Muscle layer of colon (tissue), 2 donors: ENCODE data around the gene CBFA2T2.
"Not testable (repeated sequence)": the region's sequence is repeated elsewhere in the genome, so short reads cannot be mapped to it uniquely, and the experiment has no call there.

Source experiments
- H3K27ac ChIP-seq: one replicate; pipeline ENCODE4 v1.7.0; 2013; ENCODE audit warnings: low read depth, mild to moderate bottlenecking, low read length, moderate library complexity
- H3K27me3 ChIP-seq, 2 donors: one replicate each; pipeline ENCODE4 v1.7.0; 2013; ENCODE audit warnings: low read length in 2 of 2, mild to moderate bottlenecking in 2 of 2; ENCODE audit not compliant: insufficient read depth in 2 of 2, control insufficient read depth in 1 of 2
- H3K36me3 ChIP-seq: one replicate; pipeline ENCODE4 v1.7.0; 2013; ENCODE audit warnings: mild to moderate bottlenecking, low read length; ENCODE audit not compliant: insufficient read depth
- H3K4me1 ChIP-seq: one replicate; pipeline ENCODE4 v1.7.0; 2013; ENCODE audit warnings: mild to moderate bottlenecking, low read length; ENCODE audit not compliant: insufficient read depth
- H3K4me3 ChIP-seq, 2 donors: one replicate each; pipeline ENCODE4 v1.7.0; 2013; ENCODE audit warnings: low read length in 2 of 2, low read depth in 1 of 2, mild to moderate bottlenecking in 1 of 2, moderate library complexity in 1 of 2
- H3K9ac ChIP-seq: one replicate; pipeline ENCODE4 v1.7.0; 2013; ENCODE audit warnings: low read length
- H3K9me3 ChIP-seq: one replicate; pipeline ENCODE4 v1.7.0; 2013; ENCODE audit warnings: mild to moderate bottlenecking, low read length
- donor health status: abdominal sarcoma.
- donor health status: Adenocarcinoma of cecum.

Gene CBFA2T2

DNA sequence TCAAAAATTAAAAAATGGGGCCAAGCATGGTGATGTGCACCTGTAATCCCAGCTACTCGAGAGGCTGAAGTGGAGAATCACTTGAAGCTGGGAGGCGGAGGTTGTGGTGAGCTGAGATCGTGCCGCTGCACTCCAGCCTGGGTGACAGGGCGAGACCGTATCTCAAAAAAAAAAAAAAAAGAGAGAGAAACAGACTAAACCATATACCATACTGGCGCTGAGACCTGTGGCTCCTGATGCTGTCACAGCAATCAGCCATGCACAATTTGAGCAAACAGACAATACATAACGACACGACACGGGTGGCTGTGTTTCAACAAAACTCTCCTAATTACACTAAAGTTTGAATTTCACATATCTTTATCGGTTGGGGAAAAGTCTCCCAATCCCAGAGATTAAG lies 14.9 kb upstream of the CBFA2T2 start:
- H3K9me3 ChIP-seq, result no peaks in the 10 kb centered on the region
- H3K4me3 ChIP-seq, result no peak overlapping the region
- no peak overlapping the region for H3K27ac ChIP-seq
- H3K9ac ChIP-seq, result no peak overlapping the region
- H3K4me1 ChIP-seq, result no peaks in the 10 kb centered on the region
- no peaks in the 10 kb centered on the region for H3K36me3 ChIP-seq
- no peaks in the 10 kb centered on the region for H3K27me3 ChIP-seq

DNA sequence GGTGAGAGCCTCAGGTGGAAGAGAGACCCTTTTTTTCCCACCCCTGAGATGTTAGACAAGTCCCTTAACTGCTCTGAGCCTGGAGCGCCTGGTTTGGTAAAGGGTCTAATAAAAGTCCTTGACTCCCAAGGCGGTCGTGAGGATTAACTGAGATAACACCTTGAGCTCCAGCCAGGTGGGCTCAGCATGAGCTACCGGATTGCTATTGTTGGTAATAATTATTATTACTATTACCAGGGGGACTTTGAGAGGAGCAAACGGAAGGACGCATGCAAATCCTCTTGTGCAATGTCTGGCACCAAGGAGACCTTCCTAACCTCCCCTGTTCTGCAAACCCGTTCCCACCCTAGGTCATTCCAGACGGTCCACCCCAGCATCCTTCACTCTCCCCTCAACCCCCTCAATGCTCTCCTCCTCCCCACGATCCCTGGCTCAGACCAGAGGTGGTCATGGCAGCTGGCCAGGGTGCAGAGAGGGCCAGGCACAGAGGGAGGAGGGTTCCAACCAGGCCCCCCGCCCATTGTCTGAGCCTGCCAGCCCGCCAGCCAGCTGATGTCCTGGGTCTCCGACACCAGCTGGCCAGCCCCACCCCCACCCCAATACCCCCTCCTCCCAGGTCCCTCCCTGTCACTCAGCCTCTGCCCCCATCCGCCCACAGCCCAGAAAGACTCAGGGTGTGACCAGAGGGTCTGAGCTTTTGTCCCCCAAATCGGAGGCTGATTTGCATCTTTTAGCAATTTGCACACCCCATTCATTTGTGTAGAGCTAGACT lies 14.3 kb upstream of the CBFA2T2 start:
- H3K27ac ChIP-seq, result no peak overlapping the region
- H3K9ac ChIP-seq, result no peak overlapping the region
- H3K27me3 ChIP-seq, result no peaks in the 10 kb centered on the region
- no peak overlapping the region for H3K4me3 ChIP-seq
- H3K36me3 ChIP-seq, result no peaks in the 10 kb centered on the region
- no peaks in the 10 kb centered on the region for H3K9me3 ChIP-seq
- no peaks in the 10 kb centered on the region for H3K4me1 ChIP-seq

DNA sequence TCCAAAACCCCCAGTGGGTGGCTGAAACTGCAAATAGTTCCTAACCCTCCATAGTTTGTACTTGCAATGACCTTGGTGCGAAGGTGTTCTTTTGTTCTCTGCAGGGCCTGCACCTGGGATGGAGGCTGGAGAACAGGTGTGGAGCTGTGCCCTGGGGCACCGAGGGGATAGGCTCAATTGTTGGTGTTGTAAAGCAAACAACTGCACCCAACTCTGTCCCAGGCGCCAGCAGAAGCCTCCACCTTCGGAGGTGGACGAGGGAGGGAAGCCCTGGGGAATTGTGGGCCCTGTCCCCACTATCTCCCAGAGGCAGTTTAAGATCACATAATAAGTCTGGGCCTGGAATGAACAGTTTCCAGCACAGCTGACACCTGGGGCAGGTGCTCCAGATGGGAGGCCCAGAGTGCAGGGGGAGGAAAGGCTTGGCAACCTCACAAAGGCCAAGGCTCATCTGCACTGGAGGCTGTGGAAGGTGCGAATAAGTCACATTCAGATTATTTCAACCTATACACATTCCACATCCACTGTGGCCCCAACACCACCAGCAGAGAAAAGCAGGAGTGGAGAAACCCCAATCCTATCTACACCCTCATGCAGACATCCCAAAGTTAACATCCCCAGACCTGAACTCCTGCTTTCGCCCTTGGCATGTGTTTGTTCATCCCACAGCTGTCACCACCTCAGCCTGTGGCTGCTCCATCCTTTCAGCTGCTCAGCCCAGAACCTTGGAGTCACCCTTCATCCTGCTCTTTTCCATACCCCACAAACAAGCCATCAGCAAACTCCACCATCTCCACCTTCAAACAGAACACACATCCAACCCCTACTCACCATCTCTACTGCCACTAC lies 12.3 kb upstream of the CBFA2T2 start:
- Histone ChIP-seq H3K27me3 (no peaks in the 10 kb centered on the region), H3K27ac (no peak overlapping the region)

DNA sequence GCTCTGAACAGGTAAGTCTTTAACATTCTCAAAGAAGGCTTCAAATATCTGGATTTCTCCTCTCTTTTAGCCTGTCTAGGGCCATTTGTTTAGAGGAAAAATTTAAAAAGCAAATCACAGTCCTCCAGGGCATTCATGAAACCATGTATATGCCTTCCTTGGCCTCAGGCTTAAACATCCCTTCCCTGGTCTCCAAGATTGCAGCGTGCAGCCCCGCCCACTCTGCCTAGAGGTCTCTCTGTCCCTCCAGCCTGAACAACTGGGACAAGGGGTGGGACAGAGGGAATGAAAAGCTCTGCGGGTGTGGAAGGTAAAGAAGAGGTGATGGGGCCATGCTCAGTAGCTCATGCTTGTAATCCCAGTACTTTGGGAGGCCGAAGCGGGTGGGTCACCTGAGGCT lies 9.8 kb upstream of the CBFA2T2 start:
- Histone ChIP-seq H3K9me3 (no peaks in the 10 kb centered on the region), H3K27me3 (no peaks in the 10 kb centered on the region), H3K36me3 (no peaks in the 10 kb centered on the region), H3K9ac (no peak overlapping the region), H3K4me3 (no peak overlapping the region), H3K27ac (no peak overlapping the region), H3K4me1 (no peaks in the 10 kb centered on the region)

More for the DNA sequence above, 12.3 kb upstream of the CBFA2T2 start:
- H3K9ac ChIP-seq, result no peak overlapping the region
- H3K4me3 ChIP-seq, result no peak overlapping the region
- no peaks in the 10 kb centered on the region for H3K9me3 ChIP-seq
- H3K4me1 ChIP-seq, result no peaks in the 10 kb centered on the region
- no peaks in the 10 kb centered on the region for H3K36me3 ChIP-seq

DNA sequence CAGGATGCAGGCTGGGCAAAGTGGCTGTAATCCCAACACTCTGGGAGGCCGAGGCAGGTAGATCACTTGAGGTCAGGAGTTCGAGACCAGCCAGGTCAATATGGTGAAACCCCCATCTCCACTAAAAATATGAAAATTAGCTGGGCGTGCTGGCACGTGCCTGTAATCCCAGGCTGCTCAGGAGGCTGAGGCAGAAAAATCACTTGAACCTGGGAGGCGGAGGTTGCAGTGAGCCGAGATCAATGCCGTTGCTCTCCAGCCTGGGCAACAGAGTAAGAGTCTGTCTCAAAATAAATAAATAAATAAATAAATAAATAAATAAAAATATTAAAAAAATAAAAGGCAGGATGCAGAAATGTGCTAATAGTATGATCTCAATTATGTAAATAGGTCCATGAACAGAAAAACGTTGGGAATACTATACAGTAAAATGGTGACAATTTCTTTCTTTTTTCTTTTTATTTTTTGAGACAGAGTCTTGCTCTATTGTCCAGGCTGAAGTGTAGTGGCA lies 8.4 kb upstream of the CBFA2T2 start:
- H3K36me3 ChIP-seq, result no peaks in the 10 kb centered on the region
- no peak overlapping the region for H3K27ac ChIP-seq
- H3K4me1 ChIP-seq, result no peaks in the 10 kb centered on the region

DNA sequence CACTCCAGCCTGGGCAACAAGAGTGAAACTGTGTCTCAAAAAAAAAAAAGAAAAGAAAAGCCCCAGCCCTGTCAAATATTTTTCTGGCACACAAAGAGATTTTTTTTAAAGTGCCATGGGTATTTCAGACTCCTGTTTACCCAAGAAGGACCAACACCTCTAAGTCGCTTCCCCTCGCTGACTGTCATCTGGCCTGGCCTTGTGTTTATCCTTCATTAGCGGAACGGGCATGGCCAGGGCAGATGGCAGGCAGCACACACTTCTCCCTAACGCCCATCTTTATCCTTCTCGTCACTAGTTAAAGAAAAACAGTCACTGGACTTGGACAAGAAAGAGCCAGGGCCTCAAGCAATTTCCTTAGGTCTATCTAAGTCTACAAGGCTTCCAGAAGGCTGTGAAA lies 7.3 kb upstream of the CBFA2T2 start:
- H3K4me3 ChIP-seq, result no peak overlapping the region
- no peaks in the 10 kb centered on the region for H3K27me3 ChIP-seq
- H3K4me1 ChIP-seq, result no peaks in the 10 kb centered on the region
- H3K9me3 ChIP-seq, result no peaks in the 10 kb centered on the region
- no peak overlapping the region for H3K9ac ChIP-seq
- H3K27ac ChIP-seq, result no peak overlapping the region
- no peaks in the 10 kb centered on the region for H3K36me3 ChIP-seq

More for the DNA sequence above, 8.4 kb upstream of the CBFA2T2 start:
- no peak overlapping the region for H3K9ac ChIP-seq
- no peaks in the 10 kb centered on the region for H3K9me3 ChIP-seq
- no peaks in the 10 kb centered on the region for H3K27me3 ChIP-seq
- no peak overlapping the region for H3K4me3 ChIP-seq

DNA sequence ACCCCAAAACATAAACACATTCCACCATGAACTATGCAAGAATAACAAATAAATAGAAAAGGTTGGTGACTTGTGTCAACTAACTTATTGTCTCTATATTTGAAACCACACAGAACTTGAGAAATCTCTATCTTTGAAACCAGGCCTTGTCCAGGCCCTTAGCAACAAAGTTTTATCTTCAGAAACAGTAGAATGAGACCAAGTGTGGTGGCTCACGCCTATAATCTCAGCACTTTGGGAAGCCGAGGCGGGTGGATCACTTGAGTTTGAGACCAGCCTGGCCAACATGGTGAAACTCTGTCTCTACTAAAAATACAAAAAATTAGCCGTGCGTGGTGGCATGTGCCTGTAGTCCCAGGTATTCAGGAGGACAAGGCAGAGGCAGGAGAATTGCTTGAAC lies 6.7 kb upstream of the CBFA2T2 start:
- not testable (repeated sequence) for H3K9ac ChIP-seq, H3K36me3 ChIP-seq, H3K4me1 ChIP-seq, H3K9me3 ChIP-seq, H3K27me3 ChIP-seq, H3K27ac ChIP-seq, H3K4me3 ChIP-seq

DNA sequence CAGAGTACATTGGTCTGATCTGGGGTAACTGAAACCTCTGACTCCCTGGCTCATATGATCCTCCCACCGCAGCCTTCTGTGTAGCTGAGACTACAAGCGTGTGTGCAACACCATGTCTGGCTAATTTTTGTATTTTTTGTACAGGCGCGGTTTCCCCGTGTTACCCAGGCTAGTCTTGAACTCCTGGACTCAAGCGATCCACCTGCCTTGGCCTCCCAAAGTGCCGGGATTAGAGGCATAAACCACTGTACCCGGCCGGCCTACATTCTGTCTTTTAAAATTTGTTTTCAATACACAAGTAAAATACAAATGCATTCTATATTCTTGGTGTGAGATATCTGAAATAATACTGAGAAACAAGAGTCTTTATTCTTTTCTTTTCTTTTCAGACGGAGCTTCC lies 1.7 kb upstream of the CBFA2T2 start:
- Histone ChIP-seq H3K9me3 (no peaks in the 10 kb centered on the region), H3K27ac (no peak overlapping the region), H3K27me3 (no peaks in the 10 kb centered on the region), H3K9ac (no peak overlapping the region), H3K4me3 (no peak overlapping the region), H3K4me1 (peaks cover 4% of the 10 kb centered on the region), H3K36me3 (no peaks in the 10 kb centered on the region)

DNA sequence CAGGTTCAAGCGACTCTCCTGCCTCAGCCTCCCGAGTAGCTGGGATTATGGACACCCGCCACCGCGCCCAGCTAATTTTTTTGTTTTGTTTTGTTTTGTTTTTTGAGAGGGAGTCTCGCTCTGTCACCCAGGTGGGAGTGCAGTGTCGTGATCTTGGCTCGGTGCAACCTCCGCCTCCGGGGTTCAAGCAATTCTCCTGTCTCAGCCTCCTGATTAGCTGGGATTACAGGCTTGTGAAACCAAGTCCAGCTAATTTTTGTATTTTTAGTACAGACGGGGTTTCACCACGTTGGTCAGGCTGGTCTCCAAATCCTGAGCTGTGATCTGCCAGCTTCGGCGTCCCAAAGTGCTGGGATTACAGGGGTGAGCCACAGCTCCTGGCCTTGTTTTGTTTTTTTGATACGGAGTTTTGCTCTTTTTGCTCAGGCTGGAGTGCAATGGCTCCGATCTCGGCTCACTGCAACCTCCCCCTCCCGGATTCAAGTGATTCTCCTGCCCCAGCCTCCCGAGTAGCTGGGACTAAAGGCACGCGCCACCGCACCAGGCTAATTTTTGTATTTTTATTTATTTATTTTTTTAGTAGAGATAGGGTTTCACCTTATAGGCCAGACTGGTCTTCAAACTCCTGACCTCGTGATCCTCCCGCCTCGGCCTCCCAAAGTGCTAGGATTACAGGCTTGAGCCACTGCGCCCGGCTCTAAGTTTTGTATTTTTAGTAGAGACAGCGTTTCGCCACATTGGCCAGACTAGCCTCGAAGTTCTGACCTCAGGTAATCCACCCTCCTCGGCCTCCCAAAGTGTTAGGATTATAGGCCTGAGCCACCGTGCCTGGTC lies 1.0 kb upstream of the CBFA2T2 start:
- H3K9ac ChIP-seq, result not testable (repeated sequence)

DNA sequence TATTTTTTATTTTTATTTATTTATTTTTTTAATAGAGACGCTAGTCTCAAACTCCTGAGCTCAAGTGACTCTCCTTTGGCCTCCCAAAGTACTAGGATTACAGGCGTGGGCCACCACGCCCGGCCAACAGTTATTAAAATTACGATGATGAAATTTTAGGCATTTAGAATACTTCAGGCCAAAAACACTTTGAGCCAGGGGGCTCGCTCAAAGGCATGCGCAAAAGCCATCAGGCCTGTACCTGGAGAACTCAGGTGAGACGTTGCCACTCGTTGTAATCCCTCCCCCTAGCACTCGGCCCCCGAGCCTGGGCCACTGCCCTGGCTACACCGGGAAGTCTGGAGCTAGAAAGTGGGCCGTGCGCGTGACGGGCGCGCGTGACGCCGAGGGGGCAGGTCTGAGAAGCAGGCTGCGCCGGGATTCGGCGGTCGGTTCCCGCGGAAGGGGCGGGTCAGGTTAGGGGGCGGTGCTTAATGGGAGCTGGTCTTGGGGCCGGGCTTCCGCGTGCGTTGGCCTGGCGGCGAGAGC lies 337 bp upstream of the CBFA2T2 start:
- Histone ChIP-seq H3K27me3 (no peaks in the 10 kb centered on the region), H3K4me3 (peak overlapping the region; percentile 43 to 80), H3K4me1 (peaks cover 4% of the 10 kb centered on the region), H3K9ac (no peak overlapping the region), H3K9me3 (no peaks in the 10 kb centered on the region), H3K27ac (peak overlapping the region; percentile 75), H3K36me3 (no peaks in the 10 kb centered on the region)

More for the DNA sequence above, 1.0 kb upstream of the CBFA2T2 start:
- not testable (repeated sequence) for H3K27me3 ChIP-seq, H3K4me1 ChIP-seq, H3K9me3 ChIP-seq, H3K36me3 ChIP-seq
- Histone ChIP-seq H3K27ac (peak overlapping the region; percentile 75), H3K4me3 (peak overlapping the region in 1 of 2 donors; percentile 43)
